Natural killer cell (primary cell): Measurements from ENCODE around the gene CEP164. TPM values are rescaled to one million over a fixed set of nuclear protein-coding genes. Genes with fewer than 3 reads are reported as not detected.
A peak's percentile ranks its signal among the peaks of the same experiment; 100 is the strongest.

Source experiments
- ATAC-seq, 3 donors: fragments of 150-1000 bp in 2 of 3; fragments of 200-7000 bp in 1 of 3; cut with Tn5 transposase; 1 replicate in 1 of 3; 2 replicates in 2 of 3; pipeline ENCODE4 v1.10.0; 2021; ENCODE audit warnings: mild to moderate bottlenecking in 2 of 3, moderate library complexity in 2 of 3
- DNase-seq, 2 donors: peaks; one replicate each; pipeline versions ENCODE4 v3.0.0 to v3.0.0-alpha.2; 2013 to 2021; ENCODE audit warnings: mixed read lengths in 1 of 2
- H3K27ac ChIP-seq: one replicate; pipeline ENCODE4 v1.5.1; 2013; ENCODE audit warnings: mild to moderate bottlenecking, low read length
- H3K27me3 ChIP-seq: one replicate; pipeline ENCODE4 v1.6.1; 2013; ENCODE audit warnings: low read length; ENCODE audit not compliant: control insufficient read depth, insufficient read depth
- H3K36me3 ChIP-seq: one replicate; pipeline ENCODE4 v1.6.1; 2013; ENCODE audit warnings: low read length; ENCODE audit not compliant: control insufficient read depth, insufficient read depth
- H3K4me1 ChIP-seq: one replicate; pipeline ENCODE4 v1.6.1; 2013; ENCODE audit warnings: low read length; ENCODE audit not compliant: control insufficient read depth, insufficient read depth
- H3K4me3 ChIP-seq: one replicate; pipeline ENCODE4 v1.5.1; 2013; ENCODE audit warnings: low read length
- H3K9me3 ChIP-seq: one replicate; pipeline ENCODE4 v1.6.1; 2013; ENCODE audit warnings: low read length; ENCODE audit not compliant: control insufficient read depth, insufficient read depth
- H3K27ac Mint-ChIP-seq, 2 donors: one replicate each; pipeline ENCODE4 v1.8.0; 2022; ENCODE audit warnings: mild to moderate bottlenecking in 2 of 2, mixed read lengths in 2 of 2, moderate library complexity in 1 of 2
- H3K27me3 Mint-ChIP-seq, 2 donors: one replicate each; pipeline ENCODE4 v1.8.0; 2022; ENCODE audit warnings: low read depth in 2 of 2, mixed read lengths in 2 of 2
- H3K36me3 Mint-ChIP-seq: one replicate; pipeline ENCODE4 v1.8.0; 2022; ENCODE audit warnings: mixed read lengths
- H3K4me1 Mint-ChIP-seq, 2 donors: one replicate each; pipeline ENCODE4 v1.8.0; 2022; ENCODE audit warnings: mixed read lengths in 2 of 2
- H3K4me3 Mint-ChIP-seq: one replicate; pipeline ENCODE4 v1.8.0; 2022; ENCODE audit warnings: mild to moderate bottlenecking, moderate library complexity, mixed read lengths
- H3K9me3 Mint-ChIP-seq, 2 donors: one replicate each; pipeline ENCODE4 v1.8.0; 2022; ENCODE audit warnings: mixed read lengths in 2 of 2
- CTCF ChIP-seq: fragments of 200-600 bp; IDR thresholded peaks from one replicate; pipeline ENCODE4 v1.8.0; 2022; ENCODE audit warnings: antibody characterized with exemption
- WGBS: methylation state at CpG from one replicate; pipeline ENCODE4 v1.1.7; 2013; ENCODE audit warnings: missing lambda C conversion rate; ENCODE audit not compliant: insufficient coverage; 5-methylcytosine and 5-hydroxymethylcytosine counted together
- intact Hi-C: fragments of 100-400 bp; cut with micrococcal nuclease; formaldehyde crosslinking; loops from one replicate; pipeline ENCODE4 v1.14.2; 2022
- total RNA-seq, 4 donors: library from RNA; stranded (reverse); fragments of 120-200 nt in 1 of 4; gene quantifications; one replicate each; pipeline versions ENCODE4 v1.2.3 to v1.2.4, GENCODE V29; 2013 to 2022

Gene CEP164
- total RNA-seq, 3 donors from 2014 or later (not counting 1 experiment from before 2014, with no cell fraction given) = 45.6 to 49.9 (median 49.8) TPM

- Histone ChIP-seq H3K4me3 (no peak overlapping the region), H3K27me3 (no peaks in the 10 kb centered on the region), H3K27ac (no peak overlapping the region), H3K36me3 (no peaks in the 10 kb centered on the region), H3K9me3 (no peaks in the 10 kb centered on the region), H3K4me1 (peaks cover 9% of the 10 kb centered on the region)
- H3K4me3 Mint-ChIP-seq = no peak overlapping the region
- H3K27me3 Mint-ChIP-seq = peaks cover 8 to 15% of the 10 kb centered on the region in 2 donors
- no peaks in the 10 kb centered on the region for H3K9me3 Mint-ChIP-seq
- no peak for DNase-seq
- WGBS = 58% methylated on average over 13 of the region's 13 CpGs
- ATAC-seq = no peak
- H3K4me1 Mint-ChIP-seq = peaks cover 7 to 14% of the 10 kb centered on the region in 2 donors
- intact Hi-C loops = loop anchor here (5.0 to 10.0 kb wide), 3 partner anchors 519 to 747 kb away; no protein-coding TSS in a partner anchor
- no peaks in the 10 kb centered on the region for H3K36me3 Mint-ChIP-seq
- TF ChIP-seq CTCF = no peak
- H3K27ac Mint-ChIP-seq = no peak overlapping the region
Observed at GRCh38 chr11:117425679-117426296, 98.1 kb downstream of the CEP164 start.

- H3K27me3 ChIP-seq = no peaks in the 10 kb centered on the region
- WGBS = 11% methylated on average over 12 of the region's 17 CpGs
- peaks cover 7 to 14% of the 10 kb centered on the region in 2 donors for H3K4me1 Mint-ChIP-seq
- H3K4me3 Mint-ChIP-seq = no peak overlapping the region
- no peaks in the 10 kb centered on the region for H3K36me3 Mint-ChIP-seq
- peaks cover 9% of the 10 kb centered on the region for H3K4me1 ChIP-seq
- intact Hi-C loops = loop anchor here (5.0 to 10.0 kb wide), 3 partner anchors 519 to 746 kb away; no protein-coding TSS in a partner anchor
- no peak overlapping the region for H3K27ac ChIP-seq
- H3K36me3 ChIP-seq = no peaks in the 10 kb centered on the region
- no peak overlapping the region for H3K4me3 ChIP-seq
- H3K27me3 Mint-ChIP-seq = peaks cover 8 to 15% of the 10 kb centered on the region in 2 donors
- H3K27ac Mint-ChIP-seq = no peak overlapping the region
- peak; percentile 84 for TF ChIP-seq CTCF
- H3K9me3 ChIP-seq = no peaks in the 10 kb centered on the region
- DNase-seq = peak; percentile 56 to 76
- ATAC-seq = peak; percentile 44 to 71 (median 59)
- no peaks in the 10 kb centered on the region for H3K9me3 Mint-ChIP-seq
Observed at GRCh38 chr11:117426297-117426685, 98.6 kb downstream of the CEP164 start.

- no peak for DNase-seq
- Mint-ChIP-seq H3K4me3 (no peak overlapping the region), H3K27me3 (peaks cover 8 to 15% of the 10 kb centered on the region in 2 donors), H3K27ac (no peak overlapping the region), H3K9me3 (no peaks in the 10 kb centered on the region), H3K36me3 (no peaks in the 10 kb centered on the region), H3K4me1 (peaks cover 7 to 14% of the 10 kb centered on the region in 2 donors)
- H3K4me3 ChIP-seq = no peak overlapping the region
- intact Hi-C loops = loop anchor here (5.0 to 10.0 kb wide), 3 partner anchors 518 to 745 kb away; no protein-coding TSS in a partner anchor
- H3K27ac ChIP-seq = no peak overlapping the region
- no peak for TF ChIP-seq CTCF
- H3K36me3 ChIP-seq = no peaks in the 10 kb centered on the region
- no peak for ATAC-seq
- no peaks in the 10 kb centered on the region for H3K9me3 ChIP-seq
- 84% methylated on average over 7 of the region's 7 CpGs for WGBS
- H3K4me1 ChIP-seq = peaks cover 9% of the 10 kb centered on the region
- no peaks in the 10 kb centered on the region for H3K27me3 ChIP-seq
Observed at GRCh38 chr11:117426941-117427340, 99.3 kb downstream of the CEP164 start.
